MM.1S (cell line): Measurements from ENCODE around the gene AIP.

Experiments
- CTCF ChIP-seq: fragments of 300-600 bp; sonication (generic); IDR thresholded peaks from 2 replicates; pipeline ENCODE4 v1.5.1; 2016; ENCODE audit warnings: antibody characterized with exemption, low read length, mixed read lengths
- EZH2 ChIP-seq: fragments of 300-600 bp; sonication (generic); optimal IDR thresholded peaks from 2 replicates; pipeline ENCODE3; 2017; ENCODE audit warnings: low read depth, mild to moderate bottlenecking, antibody characterized with exemption, low read length, mixed read lengths

GRCh38 chr11:67433536-67434394, 49.1 kb upstream of the AIP start:
- TF ChIP-seq CTCF = no peak
- no peak for TF ChIP-seq EZH2
